Astrocyte (in vitro differentiated cells and primary cell): ENCODE measurements around the gene GATA2.

Source experiments
- CTCF ChIP-seq: IDR thresholded peaks from 2 replicates; pipeline ENCODE4 v1.5.1; 2011; ENCODE audit warnings: low read depth, mild to moderate bottlenecking, inconsistent platforms, low read length, moderate library complexity; ENCODE audit not compliant: insufficient read depth
- EZH2 ChIP-seq: IDR thresholded peaks from 2 replicates; pipeline ENCODE4 v1.6.1; 2012; ENCODE audit warnings: mild to moderate bottlenecking, low read length, inconsistent platforms; ENCODE audit not compliant: insufficient read depth

DNA sequence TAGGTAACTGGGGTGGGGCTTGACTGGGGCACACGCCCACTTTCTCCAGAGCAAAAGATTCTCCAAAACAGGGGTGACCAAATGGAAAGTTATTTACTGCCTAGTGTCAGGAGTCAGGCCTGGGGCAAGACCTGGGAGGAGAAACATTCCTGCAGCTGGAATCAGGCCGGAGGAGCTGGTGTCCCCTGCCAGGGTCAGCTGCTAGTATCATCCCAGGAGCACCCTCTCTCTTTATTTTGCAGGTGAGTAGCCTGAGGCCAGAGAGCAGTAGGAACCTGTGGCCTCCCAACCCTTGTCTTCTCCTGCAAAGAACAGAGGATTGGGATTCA lies 59.2 kb downstream of the GATA2 start:
- no peak for TF ChIP-seq CTCF
- no peak for TF ChIP-seq EZH2
